Left ventricle myocardium inferior (tissue), 1 donor: ENCODE data around the gene FXYD6. TPM values are rescaled to one million over a fixed set of nuclear protein-coding genes. Genes with fewer than 3 reads are reported as not detected.

Experiments
- DNase-seq: peaks from one replicate; pipeline ENCODE4 v3.0.0-alpha.2; 2020
- H3K27ac ChIP-seq: fragments of 200-600 bp; replicated peaks from 2 replicates; pipeline ENCODE4 v1.8.0; 2021
- H3K27me3 ChIP-seq: fragments of 200-600 bp; 2 replicates; pipeline ENCODE4 v1.8.0; 2021; ENCODE audit warnings: low read depth
- H3K36me3 ChIP-seq: fragments of 200-600 bp; 2 replicates; pipeline ENCODE4 v1.8.0; 2021
- H3K4me1 ChIP-seq: fragments of 200-600 bp; 2 replicates; pipeline ENCODE4 v1.8.0; 2021
- H3K4me3 ChIP-seq: fragments of 200-600 bp; 2 replicates; pipeline ENCODE4 v1.8.0; 2021; ENCODE audit warnings: mild to moderate bottlenecking, moderate library complexity
- H3K9me3 ChIP-seq: fragments of 200-600 bp; replicated peaks from 2 replicates; pipeline ENCODE4 v1.8.0; 2021
- intact Hi-C: fragments of 100-400 bp; cut with micrococcal nuclease; formaldehyde crosslinking; loops from one replicate; pipeline ENCODE4 v1.11.0; 2022
- total RNA-seq: library from RNA; stranded (reverse); fragmentation: NEBNext Ultra II Directional; extraction: Animal tissue kit (Norgen Biotek cat#: 25700); gene quantifications from one replicate; pipeline ENCODE4 v1.2.1, GENCODE V29; 2021
- TF ChIP-seq, protein P1 (sequence below): fragments of 200-600 bp; IDR thresholded peaks from 2 replicates; pipeline ENCODE4 v1.8.0; 2021; ENCODE audit warnings: antibody characterized with exemption, mild to moderate bottlenecking, borderline replicate concordance
- donor health status: DM: no; HTN: yes; CAD: no; lungs with severe emphysema.

FXYD6 gene
- total RNA-seq, 1 donor from 2014 or later: 30.2 TPM

DNA sequence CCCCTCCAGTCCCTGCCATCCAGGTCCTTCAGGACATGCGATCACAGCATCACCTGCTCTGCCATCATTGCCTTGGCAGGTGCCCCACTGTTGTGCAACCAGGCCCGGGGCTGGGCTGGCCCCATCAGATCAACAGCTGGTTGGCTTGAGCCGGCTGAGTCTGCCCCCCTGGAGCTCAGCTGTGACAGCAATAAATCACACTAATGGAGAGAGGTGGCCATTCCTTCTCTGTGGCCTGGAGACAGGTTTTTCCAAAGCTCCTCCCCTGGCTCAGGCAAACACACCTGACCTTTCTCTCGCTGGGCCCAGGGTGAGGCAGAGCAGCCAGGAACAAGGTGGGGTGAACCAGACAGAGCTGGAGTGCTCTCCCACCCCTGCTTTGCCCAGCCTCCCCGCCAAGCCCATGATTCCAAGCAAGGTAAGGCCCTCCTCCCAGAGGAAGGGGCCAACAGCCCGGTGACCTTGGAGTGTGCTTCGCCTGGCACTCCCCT, 43.0 kb downstream of the FXYD6 start:
- H3K27ac ChIP-seq: no peak overlapping the region
- TF ChIP-seq, protein P1, sequence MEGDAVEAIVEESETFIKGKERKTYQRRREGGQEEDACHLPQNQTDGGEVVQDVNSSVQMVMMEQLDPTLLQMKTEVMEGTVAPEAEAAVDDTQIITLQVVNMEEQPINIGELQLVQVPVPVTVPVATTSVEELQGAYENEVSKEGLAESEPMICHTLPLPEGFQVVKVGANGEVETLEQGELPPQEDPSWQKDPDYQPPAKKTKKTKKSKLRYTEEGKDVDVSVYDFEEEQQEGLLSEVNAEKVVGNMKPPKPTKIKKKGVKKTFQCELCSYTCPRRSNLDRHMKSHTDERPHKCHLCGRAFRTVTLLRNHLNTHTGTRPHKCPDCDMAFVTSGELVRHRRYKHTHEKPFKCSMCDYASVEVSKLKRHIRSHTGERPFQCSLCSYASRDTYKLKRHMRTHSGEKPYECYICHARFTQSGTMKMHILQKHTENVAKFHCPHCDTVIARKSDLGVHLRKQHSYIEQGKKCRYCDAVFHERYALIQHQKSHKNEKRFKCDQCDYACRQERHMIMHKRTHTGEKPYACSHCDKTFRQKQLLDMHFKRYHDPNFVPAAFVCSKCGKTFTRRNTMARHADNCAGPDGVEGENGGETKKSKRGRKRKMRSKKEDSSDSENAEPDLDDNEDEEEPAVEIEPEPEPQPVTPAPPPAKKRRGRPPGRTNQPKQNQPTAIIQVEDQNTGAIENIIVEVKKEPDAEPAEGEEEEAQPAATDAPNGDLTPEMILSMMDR: no peak
- H3K4me3 ChIP-seq: no peak overlapping the region
- H3K4me1 ChIP-seq: peaks cover 44% of the 10 kb centered on the region
- H3K36me3 ChIP-seq: peaks cover 15% of the 10 kb centered on the region
- intact Hi-C loops: no loop called here
- no peak for DNase-seq
- peaks cover 4% of the 10 kb centered on the region for H3K27me3 ChIP-seq
- no peaks in the 10 kb centered on the region for H3K9me3 ChIP-seq

- H3K27ac ChIP-seq: no peak overlapping the region
- intact Hi-C loops: no loop called here
- peaks cover 49% of the 10 kb centered on the region for H3K4me1 ChIP-seq
These were observed 43.9 kb downstream of the FXYD6 start for GRCh38 chr11:117832511-117832910.

DNA sequence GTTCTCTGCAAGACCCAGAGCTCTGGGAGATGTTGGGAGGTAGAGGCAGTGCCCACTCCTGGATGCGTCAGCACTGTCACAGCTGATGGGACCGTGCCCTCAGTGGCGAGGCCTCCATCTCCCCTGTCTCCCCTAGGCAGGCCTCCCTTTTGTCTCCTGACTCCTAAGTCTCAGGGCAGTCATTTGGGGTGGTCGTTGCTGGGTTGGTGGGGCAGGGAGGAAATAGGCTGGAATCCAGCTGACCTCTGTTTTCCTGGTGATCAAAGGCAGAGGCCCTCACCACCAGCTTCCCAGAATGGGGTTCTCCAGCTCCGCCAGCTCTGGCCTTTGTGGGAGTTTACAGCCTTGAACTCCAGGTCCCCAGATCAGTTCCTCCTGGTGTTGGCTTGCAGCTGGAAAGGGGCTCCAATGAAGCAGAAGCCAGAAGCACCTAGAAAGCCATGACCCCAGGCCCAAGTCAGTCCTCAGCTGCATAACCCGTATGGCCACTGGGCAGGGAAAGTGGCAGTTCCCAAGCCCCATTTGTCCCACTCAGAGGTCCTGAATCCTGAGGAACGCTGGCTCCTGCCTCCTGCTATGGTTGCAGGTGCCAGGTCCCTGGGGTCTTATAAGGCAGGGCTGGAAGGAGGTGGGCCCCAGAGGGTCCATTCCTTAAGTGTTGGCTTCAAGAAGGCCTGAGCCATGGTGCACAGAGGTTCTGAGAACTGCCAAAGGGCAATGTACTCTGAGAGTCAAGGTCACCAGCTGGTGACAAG, 44.6 kb downstream of the FXYD6 start:
- Histone ChIP-seq H3K36me3 (no peaks in the 10 kb centered on the region), H3K27me3 (peaks cover 10% of the 10 kb centered on the region), H3K4me3 (no peak overlapping the region), H3K9me3 (no peaks in the 10 kb centered on the region), H3K27ac (no peak overlapping the region), H3K4me1 (peaks cover 49% of the 10 kb centered on the region)
- TF ChIP-seq, protein P1: no peak
- intact Hi-C loops: no loop called here
- DNase-seq: no peak

More at GRCh38 chr11:117832511-117832910, 43.9 kb downstream of the FXYD6 start:
- no peak for DNase-seq
- peaks cover 10% of the 10 kb centered on the region for H3K27me3 ChIP-seq
- peaks cover 6% of the 10 kb centered on the region for H3K36me3 ChIP-seq
- TF ChIP-seq, protein P1: no peak
- H3K4me3 ChIP-seq: no peak overlapping the region
- no peaks in the 10 kb centered on the region for H3K9me3 ChIP-seq

GRCh38 chr11:117830674-117831351, 45.6 kb downstream of the FXYD6 start:
- Histone ChIP-seq H3K36me3 (no peaks in the 10 kb centered on the region), H3K27ac (no peak overlapping the region), H3K9me3 (no peaks in the 10 kb centered on the region), H3K4me1 (peaks cover 51% of the 10 kb centered on the region), H3K27me3 (peaks cover 10% of the 10 kb centered on the region), H3K4me3 (no peak overlapping the region)
- intact Hi-C loops: no loop called here
- no peak for DNase-seq
- TF ChIP-seq, protein P1: no peak

GRCh38 chr11:117830072-117830471, 46.4 kb downstream of the FXYD6 start:
- Histone ChIP-seq H3K4me3 (no peak overlapping the region), H3K9me3 (no peaks in the 10 kb centered on the region), H3K27me3 (peaks cover 10% of the 10 kb centered on the region), H3K36me3 (no peaks in the 10 kb centered on the region), H3K27ac (no peak overlapping the region), H3K4me1 (peaks cover 58% of the 10 kb centered on the region)
- intact Hi-C loops: no loop called here
- TF ChIP-seq, protein P1: no peak
- DNase-seq: no peak
